HEK293 (cell line): ENCODE data around the gene GPS1.

Experiments used
- CTCF ChIA-PET: fragments of 350-600 bp; formaldehyde crosslinking; extraction: SDS; loops from one replicate; lab custom pipeline; 2021; ENCODE audit warnings: antibody characterized with exemption; lab: Yijun Ruan, JAX
- POLR2A ChIA-PET: fragments of 300-600 bp; formaldehyde crosslinking; extraction: SDS; loops from one replicate; lab custom pipeline; 2020; ENCODE audit warnings: antibody characterized with exemption, inconsistent platforms; lab: Yijun Ruan, JAX
- H3K27ac ChIP-seq: fragments of 200-500 bp; sonication (Bioruptor generic); 2 replicates; pipeline ENCODE4 v1.5.1; 2014; ENCODE audit warnings: low read depth, low read length, control low read depth, inconsistent platforms; ENCODE audit errors: extremely low read depth
- H3K36me3 ChIP-seq, 2 experiments: fragments of 200-500 bp in 1 of 2; sonication (Bioruptor generic) in 1 of 2; 1 replicate in 1 of 2; 2 replicates in 1 of 2; pipeline ENCODE4 v1.5.1; 2014 to 2017; ENCODE audit warnings: inconsistent platforms in 2 of 2, low read length in 2 of 2; ENCODE audit not compliant: control insufficient read depth in 2 of 2, insufficient read depth in 1 of 2
- H3K4me1 ChIP-seq: fragments of 200-500 bp; sonication (Bioruptor generic); 2 replicates; pipeline ENCODE4 v1.5.1; 2014; ENCODE audit warnings: mild to moderate bottlenecking, low read length, inconsistent platforms; ENCODE audit not compliant: control insufficient read depth, insufficient read depth
- H3K4me3 ChIP-seq: 2 replicates; pipeline ENCODE4 v1.5.1; 2011; ENCODE audit warnings: low read depth, mild to moderate bottlenecking, control low read depth, low read length, moderate library complexity
- H3K9me3 ChIP-seq: fragments of 200-500 bp; sonication (Bioruptor generic); 2 replicates; pipeline ENCODE4 v1.5.1; 2014; ENCODE audit warnings: low read depth, low read length, inconsistent platforms; ENCODE audit not compliant: control insufficient read depth, insufficient read depth
- HOXA7 ChIP-seq: sonication (generic); formaldehyde crosslinking; IDR thresholded peaks from 2 replicates; pipeline ENCODE4 v1.8.1; 2022; ENCODE audit warnings: missing genetic modification reagents, borderline replicate concordance
- HOXD13 ChIP-seq: sonication (generic); formaldehyde crosslinking; IDR thresholded peaks from 2 replicates; pipeline ENCODE4 v1.8.0; 2022; ENCODE audit warnings: missing genetic modification reagents, borderline replicate concordance
- ZFHX2 ChIP-seq: fragments of 450-650 bp; formaldehyde crosslinking; conservative IDR thresholded peaks from 2 replicates; pipeline ENCODE4 v1.5.1; 2016; ENCODE audit warnings: missing biosample characterization, missing genetic modification characterization
- ZIC2 ChIP-seq: fragments of 450-650 bp; formaldehyde crosslinking; IDR thresholded peaks from 2 replicates; pipeline ENCODE4 v1.5.1; 2016; ENCODE audit warnings: missing biosample characterization, missing genetic modification characterization
- ZNF223 ChIP-seq: fragments of 450-650 bp; formaldehyde crosslinking; IDR thresholded peaks from 2 replicates; pipeline ENCODE4 v1.5.1; 2016; ENCODE audit warnings: missing biosample characterization, missing genetic modification characterization
- ZNF341 ChIP-seq: fragments of 450-650 bp; formaldehyde crosslinking; IDR thresholded peaks from 2 replicates; pipeline ENCODE4; 2016; ENCODE audit warnings: low read depth, missing biosample characterization, missing genetic modification characterization
- ZNF350 ChIP-seq: fragments of 450-650 bp; formaldehyde crosslinking; IDR thresholded peaks from 2 replicates; pipeline ENCODE4 v1.5.0; 2017; ENCODE audit warnings: missing biosample characterization, mild to moderate bottlenecking, missing genetic modification characterization
- ZNF394 ChIP-seq: fragments of 450-650 bp; formaldehyde crosslinking; IDR thresholded peaks from 2 replicates; pipeline ENCODE4 v1.5.1; 2016; ENCODE audit warnings: missing biosample characterization, missing genetic modification characterization, mild to moderate bottlenecking, moderate library complexity, borderline replicate concordance
- ZNF416 ChIP-seq: fragments of 450-650 bp; formaldehyde crosslinking; IDR thresholded peaks from 2 replicates; pipeline ENCODE4 v1.5.1; 2016; ENCODE audit warnings: missing biosample characterization, missing genetic modification characterization
- ZNF423 ChIP-seq: fragments of 450-650 bp; formaldehyde crosslinking; IDR thresholded peaks from 2 replicates; pipeline ENCODE4 v1.5.1; 2016; ENCODE audit warnings: missing biosample characterization, missing genetic modification characterization
- ZNF555 ChIP-seq: fragments of 450-650 bp; formaldehyde crosslinking; conservative IDR thresholded peaks from 2 replicates; pipeline ENCODE4 v1.5.1; 2017; ENCODE audit warnings: missing biosample characterization, mild to moderate bottlenecking, missing genetic modification characterization, inconsistent platforms
- ZNF610 ChIP-seq: fragments of 450-650 bp; formaldehyde crosslinking; IDR thresholded peaks from 2 replicates; pipeline ENCODE4 v1.5.1; 2016; ENCODE audit warnings: missing biosample characterization, missing genetic modification characterization, borderline replicate concordance
- ZNF660 ChIP-seq: fragments of 450-650 bp; IDR thresholded peaks from 2 replicates; pipeline ENCODE4 v1.5.1; 2018; ENCODE audit warnings: missing biosample characterization, mild to moderate bottlenecking, missing genetic modification characterization
- ZNF707 ChIP-seq: fragments of 450-650 bp; formaldehyde crosslinking; IDR thresholded peaks from 2 replicates; pipeline ENCODE4 v1.5.1; 2016; ENCODE audit warnings: missing biosample characterization, missing genetic modification characterization
- ZNF843 ChIP-seq: fragments of 450-650 bp; formaldehyde crosslinking; IDR thresholded peaks from 2 replicates; pipeline ENCODE4 v1.5.1; 2016; ENCODE audit warnings: missing biosample characterization, missing genetic modification characterization
- ZSCAN16 ChIP-seq: fragments of 450-650 bp; formaldehyde crosslinking; IDR thresholded peaks from 2 replicates; pipeline ENCODE4 v1.5.1; 2016; ENCODE audit warnings: missing biosample characterization, missing genetic modification characterization
- ZSCAN23 ChIP-seq: fragments of 450-650 bp; formaldehyde crosslinking; IDR thresholded peaks from 2 replicates; pipeline ENCODE4 v1.5.1; 2016; ENCODE audit warnings: missing biosample characterization, missing genetic modification characterization
- TF ChIP-seq, protein P1 (sequence below): fragments of 450-650 bp; formaldehyde crosslinking; IDR thresholded peaks from 2 replicates; pipeline ENCODE4 v1.5.1; 2016; ENCODE audit warnings: missing biosample characterization, missing genetic modification characterization
- TF ChIP-seq, protein P2 (sequence below): fragments of 450-650 bp; formaldehyde crosslinking; IDR thresholded peaks from 2 replicates; pipeline ENCODE4 v1.5.1; 2016; ENCODE audit warnings: missing biosample characterization, missing genetic modification characterization
- TF ChIP-seq, protein P3 (sequence below): fragments of 450-650 bp; formaldehyde crosslinking; IDR thresholded peaks from 2 replicates; pipeline ENCODE4 v1.5.1; 2016; ENCODE audit warnings: missing biosample characterization, missing genetic modification characterization
- TF ChIP-seq, protein P4 (sequence below): fragments of 450-650 bp; formaldehyde crosslinking; IDR thresholded peaks from 2 replicates; pipeline ENCODE4 v1.5.1; 2017; ENCODE audit warnings: missing biosample characterization, missing genetic modification characterization

The GPS1 gene

DNA sequence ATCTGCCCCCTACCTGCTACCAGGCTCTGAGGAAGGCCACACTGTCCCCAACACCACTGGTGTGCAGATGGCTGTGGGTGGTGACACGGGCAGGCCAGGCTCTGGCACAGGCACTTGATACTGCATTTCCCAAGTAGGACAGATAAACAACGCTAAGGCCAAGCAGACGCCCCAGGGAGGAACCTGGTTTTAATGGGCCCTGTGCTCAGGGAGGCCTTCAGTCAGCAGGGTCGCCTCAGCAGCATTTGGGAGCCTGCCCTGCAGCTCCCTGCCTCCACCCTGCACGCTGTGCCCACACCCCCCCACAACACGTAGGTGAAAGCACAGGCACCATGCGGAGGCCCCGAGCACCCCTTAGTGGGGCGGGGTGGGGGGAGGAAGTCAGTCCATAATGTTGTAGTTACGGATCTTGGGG, 49.6 kb downstream of the GPS1 start (continued):
- TF ChIP-seq ZNF555 (tag by site-specific recombination) = no peak
- no peak for TF ChIP-seq ZNF843 (tag by site-specific recombination)
- TF ChIP-seq ZNF394 (tag by site-specific recombination) = no peak
- TF ChIP-seq ZSCAN23 = no peak
- TF ChIP-seq, protein P1, sequence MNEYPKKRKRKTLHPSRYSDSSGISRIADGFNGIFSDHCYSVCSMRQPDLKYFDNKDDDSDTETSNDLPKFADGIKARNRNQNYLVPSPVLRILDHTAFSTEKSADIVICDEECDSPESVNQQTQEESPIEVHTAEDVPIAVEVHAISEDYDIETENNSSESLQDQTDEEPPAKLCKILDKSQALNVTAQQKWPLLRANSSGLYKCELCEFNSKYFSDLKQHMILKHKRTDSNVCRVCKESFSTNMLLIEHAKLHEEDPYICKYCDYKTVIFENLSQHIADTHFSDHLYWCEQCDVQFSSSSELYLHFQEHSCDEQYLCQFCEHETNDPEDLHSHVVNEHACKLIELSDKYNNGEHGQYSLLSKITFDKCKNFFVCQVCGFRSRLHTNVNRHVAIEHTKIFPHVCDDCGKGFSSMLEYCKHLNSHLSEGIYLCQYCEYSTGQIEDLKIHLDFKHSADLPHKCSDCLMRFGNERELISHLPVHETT (tag by site-specific recombination) = no peak
- TF ChIP-seq ZNF416 (tag by site-specific recombination) = no peak
- TF ChIP-seq, protein P2, sequence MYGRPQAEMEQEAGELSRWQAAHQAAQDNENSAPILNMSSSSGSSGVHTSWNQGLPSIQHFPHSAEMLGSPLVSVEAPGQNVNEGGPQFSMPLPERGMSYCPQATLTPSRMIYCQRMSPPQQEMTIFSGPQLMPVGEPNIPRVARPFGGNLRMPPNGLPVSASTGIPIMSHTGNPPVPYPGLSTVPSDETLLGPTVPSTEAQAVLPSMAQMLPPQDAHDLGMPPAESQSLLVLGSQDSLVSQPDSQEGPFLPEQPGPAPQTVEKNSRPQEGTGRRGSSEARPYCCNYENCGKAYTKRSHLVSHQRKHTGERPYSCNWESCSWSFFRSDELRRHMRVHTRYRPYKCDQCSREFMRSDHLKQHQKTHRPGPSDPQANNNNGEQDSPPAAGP = peak; percentile 46; the same call in 1 of the 2 replicates
- peak; percentile 87 for TF ChIP-seq ZNF223 (tag by site-specific recombination)
- TF ChIP-seq HOXD13 (CRISPR knock-in tag) = no peak
- TF ChIP-seq ZNF610 (tag by site-specific recombination) = no peak
- TF ChIP-seq ZFHX2 (tag by site-specific recombination) = peak; percentile 16; the same call in 1 of the 2 replicates
- TF ChIP-seq HOXA7 (CRISPR knock-in tag) = no peak
- no peak for TF ChIP-seq ZNF660 (tag by site-specific recombination)
- no peak for TF ChIP-seq ZNF707
- TF ChIP-seq ZNF341 = peak; percentile 59; the same call in 1 of the 2 replicates

DNA sequence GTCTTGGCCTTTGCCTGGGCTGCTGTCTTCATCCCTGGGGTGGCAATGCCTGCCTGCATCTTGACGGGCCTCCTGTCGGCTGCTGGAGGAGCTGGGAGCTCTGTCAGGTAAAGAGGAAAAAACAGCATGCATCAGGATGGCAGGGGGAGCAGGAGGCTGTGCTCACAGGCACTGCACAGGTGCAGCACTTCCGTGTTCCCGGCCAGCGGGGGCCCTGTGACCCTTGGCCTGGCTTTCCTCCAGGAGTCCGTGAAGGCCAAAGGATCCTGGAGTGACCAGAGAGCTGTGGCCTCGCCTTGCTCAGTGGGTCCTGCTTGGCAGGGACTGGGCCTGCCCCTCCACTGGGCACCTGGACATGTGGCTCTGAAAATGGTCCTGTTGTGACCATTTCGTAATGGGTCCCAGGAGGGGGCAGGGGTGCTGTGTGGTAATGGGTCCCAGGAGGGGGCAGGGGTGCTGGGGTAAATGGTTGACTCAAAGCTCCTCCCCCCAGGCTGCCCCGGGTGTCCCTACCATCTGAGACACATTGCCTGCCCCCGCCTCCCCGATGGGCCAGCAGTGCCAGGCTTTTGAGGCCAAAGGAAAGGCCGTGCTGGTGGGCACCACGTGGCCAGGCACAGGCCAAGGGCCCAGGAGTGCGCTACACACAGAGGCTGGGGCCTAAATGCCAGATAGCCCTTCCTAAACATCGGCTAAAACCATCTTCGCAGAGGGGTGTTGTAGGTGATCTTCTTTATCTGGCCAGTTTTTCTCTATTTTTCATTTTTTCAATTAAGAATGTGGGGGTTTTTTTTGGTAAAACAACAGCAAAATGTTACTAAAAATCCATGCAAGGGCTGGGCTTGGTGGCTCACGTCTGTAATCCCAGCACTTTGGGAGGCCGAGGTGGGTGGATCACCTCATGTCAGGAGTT, 50.3 kb downstream of the GPS1 start:
- Histone ChIP-seq H3K9me3 (no peaks in the 10 kb centered on the region), H3K27ac (no peak overlapping the region), H3K4me1 (peaks cover 13% of the 10 kb centered on the region), H3K4me3 (no peak overlapping the region), H3K36me3 (peaks cover 0 to under 1% of the 10 kb centered on the region in 2 experiments; a peak in 1 of 3 replicates)
- CTCF ChIA-PET = interaction anchor here (0.6 kb wide), 1 partner anchor 56 kb away, joined by 3 read pairs; no protein-coding TSS in a partner anchor
- TF ChIP-seq ZSCAN16 (tag by site-specific recombination) = no peak
- TF ChIP-seq ZNF423 = 0 out of 2 replicates have a peak, but pooled peaks have one; percentile 55
- TF ChIP-seq ZNF350 (tag by site-specific recombination) = no peak
- TF ChIP-seq, protein P3, sequence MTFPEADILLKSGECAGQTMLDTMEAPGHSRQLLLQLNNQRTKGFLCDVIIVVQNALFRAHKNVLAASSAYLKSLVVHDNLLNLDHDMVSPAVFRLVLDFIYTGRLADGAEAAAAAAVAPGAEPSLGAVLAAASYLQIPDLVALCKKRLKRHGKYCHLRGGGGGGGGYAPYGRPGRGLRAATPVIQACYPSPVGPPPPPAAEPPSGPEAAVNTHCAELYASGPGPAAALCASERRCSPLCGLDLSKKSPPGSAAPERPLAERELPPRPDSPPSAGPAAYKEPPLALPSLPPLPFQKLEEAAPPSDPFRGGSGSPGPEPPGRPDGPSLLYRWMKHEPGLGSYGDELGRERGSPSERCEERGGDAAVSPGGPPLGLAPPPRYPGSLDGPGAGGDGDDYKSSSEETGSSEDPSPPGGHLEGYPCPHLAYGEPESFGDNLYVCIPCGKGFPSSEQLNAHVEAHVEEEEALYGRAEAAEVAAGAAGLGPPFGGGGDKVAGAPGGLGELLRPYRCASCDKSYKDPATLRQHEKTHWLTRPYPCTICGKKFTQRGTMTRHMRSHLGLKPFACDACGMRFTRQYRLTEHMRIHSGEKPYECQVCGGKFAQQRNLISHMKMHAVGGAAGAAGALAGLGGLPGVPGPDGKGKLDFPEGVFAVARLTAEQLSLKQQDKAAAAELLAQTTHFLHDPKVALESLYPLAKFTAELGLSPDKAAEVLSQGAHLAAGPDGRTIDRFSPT (tag by site-specific recombination) = 0 out of 2 replicates have a peak, but pooled peaks have one; percentile 49
- TF ChIP-seq ZIC2 = peak; percentile 95
- TF ChIP-seq, protein P4, sequence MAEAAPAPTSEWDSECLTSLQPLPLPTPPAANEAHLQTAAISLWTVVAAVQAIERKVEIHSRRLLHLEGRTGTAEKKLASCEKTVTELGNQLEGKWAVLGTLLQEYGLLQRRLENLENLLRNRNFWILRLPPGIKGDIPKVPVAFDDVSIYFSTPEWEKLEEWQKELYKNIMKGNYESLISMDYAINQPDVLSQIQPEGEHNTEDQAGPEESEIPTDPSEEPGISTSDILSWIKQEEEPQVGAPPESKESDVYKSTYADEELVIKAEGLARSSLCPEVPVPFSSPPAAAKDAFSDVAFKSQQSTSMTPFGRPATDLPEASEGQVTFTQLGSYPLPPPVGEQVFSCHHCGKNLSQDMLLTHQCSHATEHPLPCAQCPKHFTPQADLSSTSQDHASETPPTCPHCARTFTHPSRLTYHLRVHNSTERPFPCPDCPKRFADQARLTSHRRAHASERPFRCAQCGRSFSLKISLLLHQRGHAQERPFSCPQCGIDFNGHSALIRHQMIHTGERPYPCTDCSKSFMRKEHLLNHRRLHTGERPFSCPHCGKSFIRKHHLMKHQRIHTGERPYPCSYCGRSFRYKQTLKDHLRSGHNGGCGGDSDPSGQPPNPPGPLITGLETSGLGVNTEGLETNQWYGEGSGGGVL (tag by site-specific recombination) = peak; percentile 57
- TF ChIP-seq, all 188 proteins: peak for 4
- POLR2A ChIA-PET = interaction anchor here (0.6 to 1.5 kb wide), 4 partner anchors 22 to 143 kb away, joined by 3 to 4 read pairs (median 4); partner anchors contain the start of gene RAC3
